ENCODE data around the gene MTM1. TPM values are rescaled to one million over a fixed set of nuclear protein-coding genes. Genes with fewer than 3 reads are reported as not detected.

Gene MTM1
- 30.6 TPM for total RNA-seq

DNA sequence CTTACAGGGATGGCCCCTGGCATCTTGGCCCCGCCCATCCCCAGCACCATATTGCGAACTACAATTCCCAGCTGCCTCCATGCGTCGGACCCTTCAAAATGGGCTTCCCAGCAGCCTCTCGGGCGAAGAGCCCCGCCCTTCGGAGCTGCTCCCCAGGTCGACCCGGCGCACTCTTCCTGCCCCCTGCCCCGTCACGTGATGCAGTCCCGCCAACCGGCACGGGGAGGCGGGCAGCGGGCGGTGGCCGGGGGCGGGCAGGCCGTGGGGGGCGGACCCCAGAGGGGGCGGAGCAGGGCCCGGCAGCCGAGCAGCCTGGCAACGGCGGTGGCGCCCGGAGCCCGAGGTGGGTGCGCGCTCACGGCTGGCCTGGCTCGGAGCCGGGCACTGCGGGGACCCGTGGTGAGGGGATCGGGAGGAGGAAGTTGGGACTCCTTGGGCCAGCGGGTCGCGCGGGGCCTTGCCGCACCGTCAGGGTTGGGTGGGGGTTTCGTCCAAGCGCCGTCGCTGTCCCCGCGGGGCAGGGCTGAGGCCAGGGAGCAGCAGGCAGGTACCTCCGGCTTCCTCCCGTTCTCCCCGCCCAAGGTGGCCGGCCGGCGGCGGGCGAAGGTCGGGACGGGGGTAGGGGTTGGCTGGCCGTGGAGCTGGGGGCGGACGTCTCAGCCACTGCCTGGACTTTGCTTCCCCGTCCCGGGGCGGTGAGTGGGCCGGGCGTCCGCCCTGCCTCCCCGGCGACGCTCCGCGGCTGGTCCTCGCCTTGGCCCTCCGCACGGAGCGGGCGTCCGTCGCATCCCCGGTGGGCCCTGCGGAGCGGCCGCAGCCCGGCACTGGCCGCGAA lies at the start of gene MTM1:
TSS of gene MTM1 (plus strand) at position 302 of the 835 bp plus-strand sequence. CDS start 23,994 bp downstream, outside the sequence.
- intact Hi-C loops (cut with DNase I), result no loop called here
- DNase-seq (ENCODE audit: low spot score), result peak; percentile 94
- ATAC-seq, result peak; percentile 99

DNA sequence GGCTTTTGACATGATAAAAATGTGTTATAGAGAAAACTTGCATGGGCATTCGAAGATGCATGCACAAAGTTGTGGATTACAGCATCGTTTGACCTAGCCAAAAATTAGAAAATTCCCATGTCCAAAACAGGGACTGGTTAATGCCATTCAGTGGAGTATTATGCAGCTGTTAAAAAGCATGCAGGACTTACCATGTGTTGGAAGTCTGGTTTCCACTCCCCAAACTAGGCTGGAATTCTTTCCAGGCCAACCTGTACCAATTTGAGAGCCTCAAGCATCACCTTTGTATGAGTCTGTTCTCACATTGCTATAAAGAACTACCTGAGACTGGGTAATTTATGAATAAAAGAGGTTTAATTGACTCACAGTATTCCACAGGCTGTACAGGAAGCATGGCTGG lies 45.9 kb upstream of the MTM1 start:
- no peak for ATAC-seq
- intact Hi-C loops (cut with DNase I), result no loop called here
- DNase-seq (ENCODE audit: low spot score), result no peak

DNA sequence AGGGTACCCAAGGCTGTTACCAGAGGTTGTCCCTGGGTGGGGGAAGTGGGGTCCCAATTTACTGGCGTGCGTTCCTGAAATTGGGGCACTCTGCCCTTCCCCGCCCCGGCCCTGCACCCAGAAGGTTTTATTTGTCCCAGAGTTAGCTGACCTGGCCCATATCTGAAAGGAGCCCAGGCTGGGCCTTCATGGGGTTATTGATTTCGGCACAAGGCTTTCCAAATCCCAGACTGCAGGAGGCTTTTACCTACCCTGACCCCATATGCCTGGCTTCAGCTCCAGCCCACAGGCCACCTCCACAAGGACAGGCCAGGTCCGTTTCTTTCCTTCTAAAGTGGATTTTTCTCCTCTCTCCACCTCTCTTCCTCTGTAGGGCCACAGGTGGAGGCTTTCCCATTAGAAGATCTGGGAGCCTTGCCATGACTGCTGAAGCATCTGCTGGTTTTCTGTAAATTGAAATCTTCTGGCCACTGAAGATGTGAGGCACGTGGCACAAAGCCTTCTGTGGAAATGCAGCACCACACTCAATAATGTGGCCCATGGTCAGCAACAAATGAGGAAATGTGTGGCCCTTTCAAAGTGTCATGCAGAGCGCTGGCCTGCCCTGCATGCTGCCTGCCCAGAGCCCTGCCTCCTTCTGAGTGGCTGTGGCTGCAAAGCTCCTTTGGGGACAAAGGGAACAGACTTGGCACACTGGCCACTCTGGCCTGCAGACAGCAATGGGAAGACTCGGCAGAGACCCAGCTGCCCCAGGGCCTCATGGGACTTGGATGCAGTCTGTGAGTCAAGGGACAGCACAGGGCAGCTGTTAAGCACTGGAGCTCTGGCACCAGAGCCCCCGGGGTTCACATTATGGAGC lies 43.1 kb upstream of the MTM1 start:
- DNase-seq (ENCODE audit: low spot score) (no peak), ATAC-seq (peak; percentile 70)
- intact Hi-C loops (cut with DNase I), result no loop called here

DNA sequence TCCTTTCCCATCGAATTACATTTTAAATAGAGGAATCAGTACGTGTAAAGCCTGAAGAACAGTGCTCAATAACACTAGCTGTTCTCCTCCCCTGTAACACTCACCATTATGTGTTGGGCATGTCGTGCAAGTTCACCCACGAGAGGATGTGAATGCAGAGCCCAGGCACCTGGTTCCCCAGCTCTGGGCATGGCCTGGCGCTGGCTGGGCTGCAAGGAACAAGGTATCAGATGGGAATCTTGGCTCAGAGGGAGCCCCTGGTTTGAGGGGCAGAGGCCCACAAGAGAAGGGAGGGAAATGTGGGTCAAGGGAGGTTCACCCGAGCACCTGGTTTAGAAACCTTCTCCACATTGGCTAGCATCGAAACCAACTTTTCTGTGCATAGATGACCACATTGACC lies 41.7 kb upstream of the MTM1 start:
- DNase-seq (ENCODE audit: low spot score), result no peak
- ATAC-seq, result no peak
- intact Hi-C loops (cut with DNase I), result no loop called here

DNA sequence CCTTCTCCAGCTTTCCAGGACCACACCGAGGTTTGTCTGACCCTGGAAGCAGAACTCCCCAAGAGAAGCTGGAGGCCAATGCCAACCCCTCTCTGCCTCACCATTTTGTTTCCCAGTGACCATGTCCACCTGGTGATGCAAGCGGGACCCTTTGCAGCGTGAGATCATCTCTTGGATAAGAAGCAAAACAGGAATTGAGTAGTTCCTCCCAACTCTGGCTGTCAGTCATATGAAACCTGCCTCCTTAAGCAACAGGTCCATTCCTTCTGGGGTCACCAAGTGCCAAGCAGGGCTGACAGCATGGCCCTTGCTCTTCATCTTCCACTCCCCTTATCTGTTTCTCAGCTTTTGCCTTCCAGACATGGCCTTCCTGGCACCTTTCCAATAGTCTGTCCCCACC lies 41.3 kb upstream of the MTM1 start:
- intact Hi-C loops (cut with DNase I), result no loop called here
- ATAC-seq, result no peak
- no peak for DNase-seq (ENCODE audit: low spot score)

DNA sequence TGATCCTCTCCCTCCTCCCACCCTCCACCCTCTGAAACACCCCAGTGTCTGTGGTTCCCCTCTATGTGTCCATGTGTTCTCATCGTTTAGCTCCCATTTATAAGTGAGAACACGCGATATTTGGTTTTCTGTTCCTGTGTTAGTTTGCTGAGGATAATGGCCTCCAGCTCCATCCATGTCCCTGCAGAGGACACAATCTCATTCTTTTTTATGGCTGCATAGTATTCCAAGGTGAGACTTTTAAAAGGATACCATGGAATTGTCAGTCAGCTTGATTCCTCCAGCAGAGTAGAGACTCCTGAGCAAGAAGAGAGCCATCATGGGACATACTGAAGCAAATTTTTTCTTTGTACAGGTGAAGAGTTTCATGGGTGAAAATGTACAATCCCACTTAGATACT lies 38.8 kb upstream of the MTM1 start:
- no peak for DNase-seq (ENCODE audit: low spot score)
- intact Hi-C loops (cut with DNase I), result no loop called here

DNA sequence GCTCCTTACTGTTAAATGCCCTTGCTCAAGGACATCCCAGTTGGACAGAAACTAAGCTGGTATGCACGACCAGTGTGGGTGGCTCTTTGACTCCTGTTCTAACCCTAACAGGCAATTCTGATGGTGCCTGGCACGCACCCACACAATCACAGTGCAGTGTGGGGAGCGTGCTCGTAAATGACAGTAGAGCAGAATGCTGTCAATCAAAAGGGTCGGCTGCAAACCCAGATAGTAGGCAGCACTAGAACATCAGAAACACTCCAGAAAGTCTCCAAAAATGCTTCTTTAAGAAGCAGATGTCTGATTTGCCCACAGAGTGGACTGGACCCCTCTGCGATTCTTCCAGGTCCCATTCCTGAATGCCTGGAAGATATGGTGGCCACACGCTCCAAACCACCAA lies 37.6 kb upstream of the MTM1 start:
- ATAC-seq, result no peak
- no peak for DNase-seq (ENCODE audit: low spot score)
- intact Hi-C loops (cut with DNase I), result no loop called here

More for the DNA sequence above, 38.8 kb upstream of the MTM1 start:
- ATAC-seq, result no peak

DNA sequence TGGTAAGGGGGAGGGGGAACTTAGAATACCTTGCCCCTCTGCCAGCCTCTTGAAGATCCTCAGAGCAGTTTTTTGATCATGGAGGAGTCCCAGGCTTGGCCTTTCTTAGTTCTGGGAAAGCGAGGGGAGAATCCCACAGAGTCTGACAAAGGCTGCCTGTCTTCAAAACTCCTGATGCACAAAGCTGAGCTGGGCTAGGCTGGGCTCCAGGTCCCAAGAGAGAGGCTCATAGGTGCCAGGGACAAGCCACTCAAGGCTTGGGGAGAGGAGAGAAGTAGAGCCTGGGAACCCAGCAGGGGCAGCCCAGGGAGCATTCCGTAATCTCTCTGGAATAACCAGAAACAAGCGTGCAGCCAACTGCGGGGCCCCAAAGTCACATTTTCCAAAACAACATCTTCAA lies 37.0 kb upstream of the MTM1 start:
- DNase-seq (ENCODE audit: low spot score) (no peak), ATAC-seq (no peak)
- intact Hi-C loops (cut with DNase I), result no loop called here

DNA sequence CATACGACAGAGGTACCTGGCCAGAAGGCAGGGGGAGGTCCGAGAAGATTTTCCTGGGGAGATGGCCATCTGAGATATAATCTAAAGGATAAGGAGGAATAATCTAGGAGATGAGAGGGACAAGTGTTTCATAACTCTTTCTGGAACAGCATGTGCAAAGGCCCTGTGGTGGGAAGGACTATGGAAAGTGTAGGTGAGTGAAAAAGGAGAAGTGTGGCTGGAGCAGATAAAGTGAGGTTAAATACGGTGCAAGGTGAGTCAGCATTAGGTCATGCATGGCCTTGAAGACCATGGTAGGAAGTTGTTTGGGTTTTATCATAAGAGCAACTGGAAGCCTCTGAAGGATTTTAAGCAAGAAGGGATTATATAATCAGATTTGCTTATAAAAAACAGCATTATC lies 34.6 kb upstream of the MTM1 start:
- no peak for DNase-seq (ENCODE audit: low spot score)
- no peak for ATAC-seq
- intact Hi-C loops (cut with DNase I), result no loop called here

DNA sequence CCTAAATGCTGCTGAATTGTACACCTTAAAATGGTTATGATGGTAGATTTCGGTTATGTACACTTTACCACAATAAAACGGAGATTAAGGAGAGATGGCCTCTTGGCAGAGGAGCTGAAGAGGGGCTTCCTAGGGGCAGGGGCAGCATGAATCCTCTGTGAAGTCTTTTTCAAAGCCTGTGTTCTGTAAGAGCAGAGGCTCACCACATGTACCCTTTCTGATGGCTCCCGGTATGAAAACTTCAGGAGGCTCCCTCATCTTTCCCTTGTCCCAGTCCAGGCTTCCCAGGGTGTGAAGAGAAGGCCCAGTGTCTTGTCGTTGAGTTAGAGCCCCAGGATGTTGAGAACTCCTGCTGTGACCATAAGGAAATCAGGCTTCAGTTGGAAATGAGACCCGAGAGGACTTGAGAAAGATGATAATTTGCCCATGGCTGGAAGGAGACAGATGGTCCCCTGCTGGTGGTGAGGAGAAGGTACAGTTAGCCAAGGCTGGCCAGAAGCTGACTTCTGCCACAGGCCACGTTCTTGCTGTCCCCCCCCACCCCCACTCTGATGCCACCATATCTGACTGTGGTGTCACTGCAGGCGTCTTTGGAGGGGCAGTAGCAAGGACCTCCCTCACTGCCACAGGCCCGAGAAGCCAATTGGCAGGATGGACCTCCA lies 31.8 kb upstream of the MTM1 start:
- intact Hi-C loops (cut with DNase I), result no loop called here
- ATAC-seq (no peak), DNase-seq (ENCODE audit: low spot score) (no peak)

DNA sequence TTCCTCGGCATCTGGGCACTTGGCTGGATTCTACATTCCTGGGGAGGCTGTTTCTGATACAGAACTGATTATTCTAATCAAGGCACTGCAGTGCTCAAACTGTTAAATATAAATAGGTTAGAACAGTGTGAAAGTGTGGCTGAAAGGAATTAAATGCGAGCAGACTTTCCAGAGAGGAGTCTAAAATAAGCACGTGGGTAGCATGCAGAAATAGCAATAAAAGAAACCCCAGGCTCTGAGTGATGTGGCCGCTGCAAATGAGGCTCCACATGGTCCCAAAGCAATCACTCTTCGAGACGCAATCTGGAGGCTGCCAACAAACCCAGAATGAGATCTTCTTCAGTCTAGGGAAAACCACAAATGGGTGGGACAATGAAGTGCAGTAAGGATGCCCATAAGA lies 30.6 kb upstream of the MTM1 start:
- ATAC-seq (no peak), DNase-seq (ENCODE audit: low spot score) (no peak)
- intact Hi-C loops (cut with DNase I), result no loop called here

DNA sequence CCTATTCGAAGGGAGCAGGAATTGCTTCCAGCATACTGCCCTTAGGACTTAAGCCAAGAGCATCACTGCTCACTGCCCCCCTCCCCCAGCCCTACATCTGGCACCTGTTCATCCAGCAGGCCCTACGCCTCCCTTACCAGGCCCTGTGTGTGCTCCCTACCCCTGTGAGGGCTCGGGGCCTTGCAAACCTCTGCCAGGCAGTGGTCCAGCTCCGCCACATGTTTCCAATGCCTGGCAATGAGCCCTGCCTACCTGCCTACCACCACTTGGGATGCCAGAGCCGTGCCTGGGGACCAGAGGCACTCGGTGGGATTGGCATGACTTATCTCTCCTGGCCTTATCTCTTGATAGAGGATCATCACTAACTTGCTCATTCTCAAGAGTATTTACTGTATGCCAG lies 27.5 kb upstream of the MTM1 start:
- DNase-seq (ENCODE audit: low spot score) (no peak), ATAC-seq (no peak)
- intact Hi-C loops (cut with DNase I), result no loop called here

DNA sequence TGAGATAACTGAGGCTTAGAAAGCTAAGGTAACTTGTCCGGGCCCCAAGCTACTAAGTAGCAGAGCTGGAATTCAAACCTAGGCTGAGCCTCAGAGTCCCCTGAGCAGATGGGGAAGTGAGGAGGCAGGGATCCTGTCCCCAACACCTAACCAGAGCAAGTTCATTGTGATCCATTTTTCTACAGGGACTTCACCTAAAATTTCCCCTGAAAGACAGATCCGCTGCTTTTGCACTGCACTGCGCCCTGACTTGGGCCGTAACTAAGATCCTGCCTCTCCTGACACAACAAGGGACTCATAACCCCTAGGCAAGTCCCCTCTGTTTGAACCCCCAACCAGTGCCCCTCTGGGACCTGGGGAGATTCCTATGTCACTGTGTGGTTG lies 25.6 kb upstream of the MTM1 start:
- ATAC-seq (no peak), DNase-seq (ENCODE audit: low spot score) (no peak)
- intact Hi-C loops (cut with DNase I), result no loop called here

DNA sequence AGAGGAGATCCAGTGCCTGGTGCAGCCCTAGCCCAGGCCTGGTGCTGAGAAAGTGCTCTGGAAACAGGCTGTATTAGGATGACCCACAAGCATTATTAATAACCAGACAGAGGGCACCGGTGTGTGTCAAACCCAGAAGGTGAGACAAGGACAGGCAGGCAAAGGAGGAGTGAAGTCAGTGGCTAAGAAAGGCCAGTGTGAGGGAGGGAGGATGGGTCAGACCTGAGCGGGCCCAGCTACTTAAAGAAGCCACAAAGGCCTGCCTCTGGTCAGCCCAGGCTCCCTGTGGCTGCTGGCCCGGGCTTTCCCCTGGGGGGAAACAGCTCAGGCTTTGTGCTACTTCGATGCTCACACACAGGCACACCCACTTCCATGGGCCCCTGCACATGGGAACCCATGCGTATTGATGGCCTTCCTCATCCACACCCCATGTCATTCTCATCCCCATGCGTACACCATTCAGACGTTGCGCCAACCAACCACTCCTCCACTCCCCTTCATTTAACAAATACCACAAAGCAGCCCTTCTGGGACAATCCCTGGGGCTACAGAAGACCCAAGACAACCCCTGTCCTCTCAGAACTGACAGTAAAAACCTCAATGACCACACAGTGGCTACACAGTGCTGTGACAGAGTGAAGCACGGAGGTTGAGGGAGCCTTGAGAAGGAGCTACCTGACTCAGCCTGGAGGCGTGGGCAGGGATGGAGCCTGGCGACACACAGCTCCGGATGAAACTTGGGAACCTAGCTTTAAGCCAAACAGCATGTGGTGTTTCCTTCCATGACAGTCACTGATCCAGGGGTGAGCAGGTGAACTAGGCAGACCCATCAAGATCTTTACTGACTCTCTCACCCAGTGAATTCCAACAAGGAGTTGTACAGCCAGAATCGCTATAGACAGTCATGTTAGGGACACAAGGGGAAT lies 24.9 kb upstream of the MTM1 start:
- intact Hi-C loops (cut with DNase I), result no loop called here
- ATAC-seq, result no peak
- DNase-seq (ENCODE audit: low spot score), result no peak

DNA sequence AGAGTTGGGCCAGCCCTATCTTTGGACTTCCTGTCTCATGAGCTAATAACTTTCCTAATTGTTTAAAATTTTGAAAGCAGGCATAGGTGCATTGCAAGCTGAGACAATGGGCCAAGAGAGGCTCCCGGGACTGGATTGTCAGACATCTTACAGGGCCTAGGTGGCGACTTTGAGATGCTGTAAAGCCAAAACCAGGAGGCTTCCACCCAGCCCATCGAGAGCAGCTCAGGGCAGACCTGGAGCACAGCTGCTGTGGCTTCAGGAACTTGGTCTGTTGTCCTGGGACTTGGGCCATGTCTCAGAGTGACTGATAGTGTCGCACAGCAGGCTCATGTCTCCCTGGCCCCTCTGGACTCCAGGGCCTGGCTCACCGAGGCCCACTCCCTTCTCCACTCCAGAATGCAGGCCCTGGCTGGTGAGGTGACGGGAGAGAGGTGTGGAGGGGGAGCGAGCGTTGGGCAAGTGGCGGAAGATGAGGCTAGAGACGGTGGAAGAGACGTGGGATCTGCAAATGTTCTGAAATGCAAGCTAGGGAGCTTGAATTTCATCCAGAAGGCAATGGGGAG lies 24.1 kb upstream of the MTM1 start:
- no peak for ATAC-seq
- DNase-seq (ENCODE audit: low spot score), result no peak
- intact Hi-C loops (cut with DNase I), result no loop called here

DNA sequence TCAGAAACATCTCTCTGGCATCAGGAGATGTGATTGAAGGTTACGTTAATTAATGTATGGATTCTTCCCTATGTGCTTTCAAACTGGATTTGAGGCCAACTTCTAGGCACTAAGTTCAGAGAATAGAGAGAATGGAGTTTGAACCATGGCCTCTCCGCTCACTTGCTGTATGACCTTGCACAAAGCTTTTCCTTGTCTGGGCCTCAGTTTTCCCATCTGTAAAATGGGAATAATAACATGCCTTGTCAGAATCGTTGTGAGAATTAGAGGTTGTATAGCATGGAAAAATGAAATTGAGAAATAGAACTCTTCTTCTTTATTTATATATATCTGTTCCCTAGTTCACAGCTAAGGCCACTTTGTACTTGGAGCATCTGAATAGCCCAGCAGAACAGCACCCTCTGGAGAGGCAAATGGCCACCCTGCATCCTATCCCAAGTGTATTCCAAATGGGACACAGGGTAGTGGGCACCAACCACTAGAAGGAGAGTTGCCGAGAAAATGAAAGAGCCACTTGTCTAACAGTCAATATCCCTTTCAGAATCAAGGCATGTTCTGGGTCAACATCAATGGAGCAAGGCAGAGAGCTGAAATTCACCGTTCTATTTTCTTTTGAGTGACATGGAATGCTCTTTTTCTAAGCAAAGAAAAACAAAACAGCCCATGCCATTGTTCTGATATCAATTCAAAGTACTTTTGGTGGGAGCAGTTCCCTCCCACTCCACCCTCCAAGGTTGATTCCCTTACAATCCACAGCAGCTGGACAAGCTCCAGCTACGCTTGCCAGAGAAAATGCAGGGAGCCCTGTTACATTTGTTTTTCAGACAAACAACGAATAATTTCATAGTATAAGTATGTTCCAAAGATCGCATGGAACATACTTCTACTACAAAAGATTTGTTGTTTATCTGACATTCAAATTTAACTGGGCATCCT lies 23.3 kb upstream of the MTM1 start:
- DNase-seq (ENCODE audit: low spot score) (no peak), ATAC-seq (no peak)
- intact Hi-C loops (cut with DNase I), result no loop called here

DNA sequence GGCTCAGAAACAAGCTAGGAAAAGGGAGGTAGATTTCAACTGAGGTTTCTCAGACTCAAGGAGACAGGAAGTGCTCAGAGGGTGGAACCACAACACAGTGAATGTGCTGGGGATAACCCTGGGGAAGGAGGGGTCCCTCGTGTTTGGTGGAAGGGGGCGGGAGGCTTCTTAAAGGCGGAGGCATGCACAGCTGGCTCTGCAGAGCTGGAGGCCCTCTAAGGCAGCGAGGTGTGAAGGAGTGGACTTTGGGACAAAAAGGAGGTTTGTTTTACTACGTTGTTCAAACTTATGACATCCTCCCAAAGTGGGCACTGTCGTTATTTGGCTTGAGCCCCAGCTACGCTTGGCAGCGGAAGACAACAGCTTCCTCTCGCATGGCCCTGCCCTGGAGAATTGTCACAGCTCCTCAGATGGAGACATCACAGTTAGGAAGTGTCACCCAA lies 21.7 kb upstream of the MTM1 start:
- DNase-seq (ENCODE audit: low spot score) (no peak), ATAC-seq (no peak)
- intact Hi-C loops (cut with DNase I), result no loop called here
